Pancreas (tissue), 10 donors: Measurements from ENCODE around the gene TAB3. TPM values are rescaled to one million over a fixed set of nuclear protein-coding genes. Genes with fewer than 3 reads are reported as not detected.

ENCODE experiments used
- ATAC-seq, 4 donors: fragments of 200-7000 bp; cut with Tn5 transposase; one replicate each; pipeline versions ENCODE4 v1.8.0 to v1.9.1; 2020; ENCODE audit warnings: mild to moderate bottlenecking in 4 of 4, moderate library complexity in 4 of 4
- DNase-seq, 6 donors: peaks; one replicate each; pipeline ENCODE4 v3.0.0-alpha.2; 2020
- FAIRE-seq: peaks from 2 replicates; lab custom pipeline; 2012; peaks lifted over from hg19 to GRCh38; lab: Jason Lieb, UNC
- H3K27ac ChIP-seq, 4 donors: fragments of 200-600 bp; sonication (generic); 1 replicate in 3 of 4; 2 replicates in 1 of 4; pipeline versions ENCODE4 v1.5.0 to v1.8.0; 2020
- H3K27me3 ChIP-seq, 4 donors: fragments of 200-600 bp; one replicate each; pipeline ENCODE4 v1.8.0; 2021
- H3K36me3 ChIP-seq, 3 donors: fragments of 200-600 bp; sonication (generic) in 1 of 3; one replicate each; pipeline versions ENCODE4 v1.5.0 to v1.8.0; 2020 to 2021
- H3K4me1 ChIP-seq, 3 donors: fragments of 200-600 bp; one replicate each; pipeline ENCODE4 v1.8.0; 2021
- H3K4me3 ChIP-seq, 4 donors: fragments of 200-600 bp; sonication (generic) in 2 of 4; one replicate each; pipeline versions ENCODE4 v1.5.0 to v1.8.0; 2020 to 2021
- H3K9me3 ChIP-seq, 4 donors: fragments of 200-600 bp; one replicate each; pipeline ENCODE4 v1.8.0; 2021
- CTCF ChIP-seq, 4 donors: fragments of 200-600 bp; sonication (generic) in 3 of 4; IDR thresholded peaks; one replicate each; pipeline versions ENCODE4 v1.5.0 to v1.8.0; 2021; ENCODE audit warnings: antibody characterized with exemption in 4 of 4
- WGBS, 2 donors: extraction: QIAGEN DNeasy Blood & Tissue Kit; methylation state at CpG; one replicate each; pipeline ENCODE4 v1.1.7; 2013; 5-methylcytosine and 5-hydroxymethylcytosine counted together
- intact Hi-C, 3 donors: fragments of 100-400 bp; cut with DNase I; formaldehyde crosslinking; loops; one replicate each; pipeline versions ENCODE4 v1.11.1 to v1.14.2; 2022
- polyA plus RNA-seq, 2 donors: library from polyadenylated mRNA; stranded (reverse); fragments of 200-250 nt; gene quantifications; one replicate each; pipeline ENCODE4 v1.2.3, GENCODE V29; 2013
- total RNA-seq, 6 donors: library from RNA; stranded (reverse); fragmentation: NEBNext Ultra II Directional in 4 of 6; extraction: Animal tissue kit (Norgen Biotek cat#: 25700) in 4 of 6; gene quantifications; one replicate each; pipeline versions ENCODE4 v1.2.1 to v1.2.4, GENCODE V29; 2021 to 2023
- donor health status: healthy with polysubstance abuse.
- donor health status: DM: no; HTN: no; CAD: no; lungs with moderate emphysema.
- donor health status: DM: no; HTN: no; CAD: no.
- donor health status: control.
- donor health status: control.
- donor health status: Bipolar disorder and iron deficiency.
- donor health status: DM: yes; HTN: yes; CAD: no.
- donor health status: DM: no; HTN: no; CAD: no.
- donor health status: DM: no; HTN: no; CAD: no.
- donor health status: DM: yes; HTN: yes; CAD: no.

TAB3 gene
- total and polyA plus RNA-seq, 8 donors, result 10.2 to 17.3 (median 13.7) TPM

- no peak overlapping the region for H3K27ac ChIP-seq
- no peak for FAIRE-seq
Observed at GRCh38 chrX:30900227-30900626, 11.2 kb upstream of the TAB3 start.

GRCh38 chrX:30898886-30899285, 9.8 kb upstream of the TAB3 start:
- TF ChIP-seq CTCF (IDR thresholded peaks at IDR 0.05), result no peak
- FAIRE-seq, result no peak
- Histone ChIP-seq H3K4me1 (no peaks in the 10 kb centered on the region), H3K4me3 (no peak overlapping the region), H3K27ac (no peak overlapping the region), H3K36me3 (no peaks in the 10 kb centered on the region), H3K9me3 (no peaks in the 10 kb centered on the region), H3K27me3 (peaks cover 0 to 7% (median 2%) of the 10 kb centered on the region in 4 donors)
- DNase-seq, result no peak
- ATAC-seq, result no peak
- WGBS, 2 donors, result 43 to 51% methylated on average over 5 of the region's 5 CpGs
- intact Hi-C loops, result no loop called here

More at GRCh38 chrX:30900227-30900626, 11.2 kb upstream of the TAB3 start:
- no peaks in the 10 kb centered on the region for H3K4me1 ChIP-seq
- ATAC-seq, result no peak
- no peak overlapping the region for H3K4me3 ChIP-seq
- no peaks in the 10 kb centered on the region for H3K36me3 ChIP-seq
- no peak for TF ChIP-seq CTCF (IDR thresholded peaks at IDR 0.05)
- DNase-seq, result no peak
- H3K27me3 ChIP-seq, result peaks cover 0 to 7% (median 2%) of the 10 kb centered on the region in 4 donors
- intact Hi-C loops, result no loop called here
- no peaks in the 10 kb centered on the region for H3K9me3 ChIP-seq

- Histone ChIP-seq H3K27ac (no peak overlapping the region), H3K4me3 (no peak overlapping the region), H3K9me3 (no peaks in the 10 kb centered on the region), H3K36me3 (no peaks in the 10 kb centered on the region), H3K27me3 (no peaks in the 10 kb centered on the region), H3K4me1 (no peaks in the 10 kb centered on the region)
- TF ChIP-seq CTCF (IDR thresholded peaks at IDR 0.05), result no peak
- intact Hi-C loops, result no loop called here
- ATAC-seq (no peak), DNase-seq (no peak), FAIRE-seq (no peak)
- WGBS, 2 donors, result 41 to 50% methylated on average over 2 of the region's 2 CpGs
Observed at GRCh38 chrX:30895370-30895769, 6.3 kb upstream of the TAB3 start.

GRCh38 chrX:30893206-30893605, 4.2 kb upstream of the TAB3 start:
- intact Hi-C loops, result no loop called here
- DNase-seq, result peak in 1 of 6 donors; percentile 37
- H3K4me1 ChIP-seq, result no peaks in the 10 kb centered on the region
- no peak for ATAC-seq
- TF ChIP-seq CTCF (IDR thresholded peaks at IDR 0.05), result no peak
- no peak for FAIRE-seq
- 19 to 24% methylated on average over 4 of the region's 4 CpGs for WGBS, 2 donors
- no peaks in the 10 kb centered on the region for H3K36me3 ChIP-seq
- H3K27me3 ChIP-seq, result no peaks in the 10 kb centered on the region
- H3K4me3 ChIP-seq, result no peak overlapping the region
- no peaks in the 10 kb centered on the region for H3K9me3 ChIP-seq
- no peak overlapping the region for H3K27ac ChIP-seq

- H3K4me3 ChIP-seq, result no peak overlapping the region
- no peaks in the 10 kb centered on the region for H3K4me1 ChIP-seq
- DNase-seq, result no peak
- H3K9me3 ChIP-seq, result no peaks in the 10 kb centered on the region
- H3K36me3 ChIP-seq, result no peaks in the 10 kb centered on the region
- no peak overlapping the region for H3K27ac ChIP-seq
- TF ChIP-seq CTCF (IDR thresholded peaks at IDR 0.05), result no peak
- intact Hi-C loops, result no loop called here
- 26 to 53% methylated on average over 1 of the region's 1 CpG for WGBS, 2 donors
- FAIRE-seq, result no peak
- no peaks in the 10 kb centered on the region for H3K27me3 ChIP-seq
- no peak for ATAC-seq
Observed at GRCh38 chrX:30892591-30892990, 3.5 kb upstream of the TAB3 start.
